ENCODE data around the gene TNRC18. TPM values are rescaled to one million over a fixed set of nuclear protein-coding genes. Genes with fewer than 3 reads are reported as not detected.
"Not testable (repeated sequence)": the region's sequence is repeated elsewhere in the genome, so short reads cannot be mapped to it uniquely, and the experiment has no call there.

TNRC18 gene
- polyA plus RNA-seq, 1 donor: 120 TPM

- no peak for DNase-seq
Observed at GRCh38 chr7:5295039-5296014, 128.3 kb downstream of the TNRC18 start.

DNA sequence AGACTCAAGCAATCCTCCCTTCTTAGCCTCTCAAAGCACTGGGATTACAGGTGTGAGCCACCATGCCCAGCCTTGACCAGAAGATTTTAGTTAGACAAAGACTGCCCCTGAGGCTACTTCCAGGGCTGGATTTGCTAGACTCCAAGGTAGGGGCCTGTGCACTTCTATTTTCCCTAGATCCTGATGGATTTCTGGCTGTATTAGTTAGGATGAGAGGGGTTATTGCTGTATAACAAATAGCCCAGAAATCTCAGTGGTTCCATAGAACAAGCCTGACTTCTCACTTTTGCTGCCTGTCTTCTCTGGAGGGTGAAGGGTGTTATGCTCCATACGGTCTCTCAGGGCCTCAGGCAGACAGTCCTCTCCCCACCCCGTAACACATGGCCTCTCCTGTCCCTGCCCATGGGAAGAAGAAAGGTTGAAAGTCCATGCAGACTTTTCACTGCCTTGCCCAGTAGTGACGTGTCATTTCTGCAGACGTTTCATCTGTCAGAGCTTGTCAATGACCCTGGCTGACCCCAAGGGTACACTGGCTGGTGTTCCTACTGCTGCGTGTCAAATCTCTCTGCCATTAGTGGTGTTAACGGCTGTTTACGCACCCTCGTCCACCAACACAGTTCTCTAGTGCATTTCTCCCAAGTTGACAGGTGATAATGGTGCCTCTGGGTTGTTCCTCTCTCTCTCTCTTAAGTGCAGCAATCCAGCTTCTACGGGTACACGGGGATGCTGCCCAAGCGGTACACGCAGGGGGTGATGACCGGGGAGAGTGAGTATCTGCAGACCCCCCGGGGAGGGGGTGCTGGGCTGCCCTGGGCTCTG is 129.3 kb downstream of the TNRC18 start:
- DNase-seq: no peak

GRCh38 chr7:5291711-5292335 is 131.8 kb downstream of the TNRC18 start:
- not testable (repeated sequence) for DNase-seq

GRCh38 chr7:5291301-5291700 is 132.3 kb downstream of the TNRC18 start:
- no peak for DNase-seq

GRCh38 chr7:5289355-5289754 is 134.3 kb downstream of the TNRC18 start:
- DNase-seq: no peak

DNA sequence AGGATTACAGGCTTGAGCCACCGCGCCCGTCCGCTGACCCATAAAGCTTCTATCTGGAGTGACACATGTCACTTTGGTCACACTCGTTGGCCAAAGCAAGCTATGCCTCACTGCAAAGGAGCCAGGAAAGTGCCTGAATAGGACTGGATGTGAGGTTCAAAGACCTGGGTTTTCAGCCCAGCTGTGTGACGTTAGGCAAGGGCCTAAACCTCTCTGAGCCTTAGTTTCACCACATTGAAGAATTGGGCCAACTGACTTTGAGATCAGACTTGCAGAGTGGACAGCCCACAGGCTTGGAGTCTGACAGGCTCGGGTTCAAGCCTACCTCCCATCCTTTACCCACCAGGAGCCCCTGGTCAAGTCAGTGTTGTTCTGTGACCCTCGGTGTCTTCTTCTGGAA is 135.1 kb downstream of the TNRC18 start:
- DNase-seq: not testable (repeated sequence)

- DNase-seq: no peak
Observed at GRCh38 chr7:5287802-5288201, 135.8 kb downstream of the TNRC18 start.

GRCh38 chr7:5287373-5287772 is 136.3 kb downstream of the TNRC18 start:
- not testable (repeated sequence) for DNase-seq

DNA sequence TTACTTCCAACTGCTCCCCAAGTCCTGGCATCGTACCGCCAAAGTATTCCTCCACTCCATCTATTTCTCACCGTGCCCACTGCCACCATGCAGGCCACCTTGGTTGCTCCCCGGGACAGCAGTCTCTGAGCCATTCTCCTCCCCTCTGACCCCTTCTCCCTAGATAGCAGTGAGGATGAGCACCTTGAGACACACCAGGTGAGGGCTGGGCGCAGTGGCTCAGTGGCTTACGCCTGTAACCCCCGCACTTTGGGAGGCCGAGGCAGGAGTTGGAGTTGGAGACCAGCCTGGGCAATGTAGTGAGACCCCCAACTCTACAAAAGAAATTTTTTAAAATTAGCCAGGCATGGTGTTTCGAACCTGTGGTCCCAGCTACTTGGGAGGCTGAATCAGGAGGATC is 136.7 kb downstream of the TNRC18 start:
- no peak for DNase-seq

- peak; percentile 74 for DNase-seq
Observed at GRCh38 chr7:5284304-5285281, 139.0 kb downstream of the TNRC18 start.

DNA sequence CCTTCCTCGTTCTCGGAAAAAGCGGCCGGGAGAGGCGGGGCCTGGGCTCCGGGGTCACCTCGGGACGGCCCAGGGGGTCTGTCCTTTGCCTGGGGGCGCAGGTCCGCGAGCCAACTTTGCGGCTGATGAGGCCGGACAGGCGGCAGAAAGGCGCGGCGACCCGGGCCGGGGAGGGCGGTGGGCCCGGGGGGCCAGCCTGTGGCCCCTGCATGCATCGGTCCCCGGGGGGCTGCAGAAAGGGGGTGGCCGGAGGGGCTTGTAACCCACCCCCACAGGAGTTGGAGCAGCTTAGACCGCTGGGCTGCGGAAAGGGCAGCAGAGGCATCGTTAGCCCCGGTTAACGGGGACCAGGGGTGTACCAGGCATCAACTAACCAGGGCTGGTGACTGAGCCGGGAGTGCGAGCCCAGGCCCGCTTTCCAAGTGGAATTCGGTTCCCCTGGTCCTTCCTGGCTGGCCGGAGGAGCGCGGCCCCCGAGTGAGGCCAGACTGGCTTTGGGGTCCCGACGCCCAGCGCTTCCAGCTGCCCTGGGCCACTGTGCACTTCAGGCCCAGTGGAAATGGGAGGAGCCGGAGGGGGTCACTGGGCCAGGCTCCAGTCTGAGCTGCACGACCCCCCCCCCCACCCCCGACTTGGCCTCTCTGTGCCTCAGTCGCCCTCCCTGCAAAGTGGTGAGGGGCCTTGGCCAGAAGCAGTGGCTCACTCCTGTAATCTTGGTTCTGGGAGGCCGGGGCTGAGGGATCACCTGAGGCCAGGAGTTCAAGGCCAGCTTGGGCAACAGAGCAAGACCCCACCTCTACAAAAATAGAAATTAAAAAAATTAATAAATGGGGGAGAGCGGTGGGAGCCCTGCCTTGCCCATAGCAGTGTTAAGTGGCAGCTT is 140.0 kb downstream of the TNRC18 start:
- DNase-seq: peak; percentile 4

DNA sequence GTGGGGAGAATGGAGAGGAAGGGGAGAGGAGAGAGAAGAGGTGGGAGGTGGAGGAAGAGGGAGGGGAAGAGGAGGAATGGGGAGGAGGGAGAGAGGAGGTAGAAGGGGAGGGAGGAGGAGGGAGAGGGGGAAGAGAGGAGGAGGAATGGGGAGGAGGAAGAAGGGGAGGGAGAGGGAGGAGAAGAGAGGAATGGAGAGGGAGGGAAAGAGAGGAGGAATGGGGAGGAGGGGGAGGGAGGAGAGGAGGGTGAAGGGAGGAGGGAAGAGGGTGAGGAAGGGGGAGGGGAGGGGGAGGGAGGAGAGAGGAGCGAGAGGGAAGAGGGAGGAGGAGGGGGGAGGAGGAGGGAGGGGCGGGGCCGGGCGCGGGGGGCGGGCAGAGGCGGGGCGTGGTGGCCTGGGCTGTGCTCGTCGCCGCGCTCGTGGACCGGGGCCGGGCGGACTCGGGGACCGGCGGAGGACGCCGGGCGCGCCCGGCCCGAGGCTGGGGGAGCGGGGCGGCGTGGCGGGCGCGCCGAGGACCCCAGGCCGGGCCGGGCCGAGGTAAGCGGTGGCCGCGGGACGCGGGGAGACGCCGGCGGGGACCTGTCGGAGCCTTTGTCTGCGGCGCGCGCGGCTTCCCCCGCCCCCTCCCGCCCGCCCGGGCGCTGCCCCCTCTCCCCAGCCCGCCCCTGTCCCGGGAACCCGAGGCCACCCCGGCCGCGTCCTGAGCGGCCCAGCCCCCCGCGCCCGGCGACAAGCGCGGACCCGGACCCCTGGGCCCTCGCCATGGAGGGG is 140.9 kb downstream of the TNRC18 start, which contains the start of gene SLC29A4:
TSS of gene SLC29A4 (plus strand) at position 401 of the 774 bp plus-strand sequence. CDS start 4,874 bp downstream, outside the sequence.
- DNase-seq: peak; percentile 33

- DNase-seq: not testable (repeated sequence)
Observed at GRCh38 chr7:5281598-5282500, 141.8 kb downstream of the TNRC18 start.

DNA sequence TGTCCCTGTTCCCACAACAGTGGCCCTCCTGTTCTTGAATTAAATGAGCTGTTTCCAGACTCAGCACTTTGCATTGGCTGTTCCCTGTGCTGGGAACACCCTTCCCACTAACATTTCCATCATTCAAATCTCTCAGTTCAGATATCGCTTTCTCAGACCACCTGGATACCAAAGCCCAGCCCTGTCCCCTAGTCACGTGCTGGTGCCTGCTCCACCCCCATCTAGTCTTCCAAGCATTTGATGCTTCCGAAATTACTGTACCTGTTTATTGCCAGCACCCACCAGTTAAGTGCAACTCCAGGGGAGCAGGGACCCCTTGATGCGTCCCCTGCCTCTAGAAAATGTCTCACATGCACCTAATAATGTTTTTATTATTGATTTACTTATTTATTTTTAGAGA is 143.9 kb downstream of the TNRC18 start:
- DNase-seq: no peak

DNA sequence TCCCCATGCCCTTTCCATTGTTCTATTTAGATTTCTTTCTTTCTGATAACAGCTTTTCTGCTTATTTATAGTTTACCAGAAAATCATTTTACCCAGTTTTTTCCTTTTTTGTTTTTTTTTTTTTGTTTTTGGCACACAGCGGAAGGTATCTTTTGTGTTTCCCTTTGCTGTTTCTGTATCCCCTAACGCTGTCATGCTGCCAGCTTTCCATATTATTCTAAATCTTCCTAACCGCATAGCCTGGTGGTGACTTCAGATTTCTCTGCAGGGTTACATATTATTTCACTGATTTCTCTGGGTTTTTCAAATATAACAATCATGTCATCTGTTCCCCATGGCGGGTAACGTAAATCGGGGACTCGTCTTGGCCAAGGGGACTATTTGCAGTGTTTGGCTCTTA is 144.9 kb downstream of the TNRC18 start:
- no peak for DNase-seq

DNA sequence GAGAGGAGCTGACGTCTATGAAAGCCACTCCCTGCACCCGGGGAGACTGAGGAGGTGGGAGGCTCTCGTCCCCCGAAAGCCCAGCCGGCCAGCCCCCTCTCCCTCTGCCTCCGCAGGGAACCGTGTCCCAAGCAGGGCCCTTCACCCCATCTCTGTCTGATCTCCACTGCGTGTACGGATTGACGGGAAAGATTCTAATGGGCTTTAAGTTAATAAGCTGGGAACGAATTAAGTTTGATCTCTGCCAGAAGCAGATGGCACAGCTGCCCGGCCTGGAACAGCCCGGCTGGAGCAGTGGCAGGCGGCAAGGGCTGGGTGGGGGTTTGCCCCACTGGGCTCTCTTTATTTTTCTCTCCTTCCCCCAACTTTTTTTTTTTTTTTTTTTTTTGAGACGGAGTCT is 147.0 kb downstream of the TNRC18 start:
- DNase-seq: no peak

- DNase-seq: not testable (repeated sequence)
Observed at GRCh38 chr7:5276123-5276522, 147.5 kb downstream of the TNRC18 start.

- not testable (repeated sequence) for DNase-seq
Observed at GRCh38 chr7:5275510-5275909, 148.1 kb downstream of the TNRC18 start.

Data from left kidney (tissue), 2 donors.